BLaER1 (cell line): ENCODE measurements around the gene VIT.
"Not testable (repeated sequence)": the region's sequence is repeated elsewhere in the genome, so short reads cannot be mapped to it uniquely, and the experiment has no call there.

Experiments
- H3K27ac ChIP-seq: shearing (Covaris generic); formaldehyde crosslinking; 2 replicates; pipeline ENCODE4 v1.8.1; 2022
- H3K27me3 ChIP-seq: shearing (Covaris generic); formaldehyde crosslinking; 2 replicates; pipeline ENCODE4 v1.8.1; 2022
- H3K36me3 ChIP-seq: shearing (Covaris generic); formaldehyde crosslinking; 2 replicates; pipeline ENCODE4 v1.8.1; 2022
- H3K4me1 ChIP-seq: shearing (Covaris generic); formaldehyde crosslinking; 2 replicates; pipeline ENCODE4 v1.8.1; 2022
- H3K4me2 ChIP-seq: shearing (Covaris generic); formaldehyde crosslinking; 2 replicates; pipeline ENCODE4 v1.8.1; 2022
- H3K4me3 ChIP-seq: shearing (Covaris generic); formaldehyde crosslinking; 2 replicates; pipeline ENCODE4 v1.8.1; 2022
- H3K9ac ChIP-seq: shearing (Covaris generic); formaldehyde crosslinking; 2 replicates; pipeline ENCODE4 v1.8.1; 2022
- H3K9me3 ChIP-seq: shearing (Covaris generic); formaldehyde crosslinking; 2 replicates; pipeline ENCODE4 v1.8.1; 2022
- H4K20me1 ChIP-seq: shearing (Covaris generic); formaldehyde crosslinking; 2 replicates; pipeline ENCODE4 v1.8.1; 2022
- Cebpa-rat ChIP-seq: shearing (Covaris generic); IDR thresholded peaks from 2 replicates; pipeline ENCODE4 v1.8.1; 2022

VIT gene

DNA sequence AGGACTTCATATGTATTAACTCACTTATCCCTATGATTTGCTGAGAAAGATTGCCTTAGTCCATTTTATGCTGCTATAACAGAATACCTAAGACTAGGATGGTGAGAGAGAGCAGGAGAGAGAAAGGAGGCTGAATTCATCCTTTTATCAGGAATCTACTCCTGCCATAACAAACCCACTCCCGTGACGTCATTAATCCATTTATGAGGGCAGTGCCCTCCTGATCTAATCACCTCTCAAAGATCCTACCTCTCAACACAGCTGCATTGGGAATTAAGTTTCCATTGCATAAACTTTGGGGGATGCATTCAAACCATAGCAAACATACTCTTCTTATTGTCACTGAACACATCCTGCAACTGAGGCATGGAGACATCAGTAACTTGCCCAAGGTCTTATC is 122.0 kb downstream of the VIT start:
- H3K4me1 ChIP-seq, result no peaks in the 10 kb centered on the region
- no peaks in the 10 kb centered on the region for H3K36me3 ChIP-seq
- no peak overlapping the region for H3K9ac ChIP-seq
- no peak overlapping the region for H3K27ac ChIP-seq
- H3K9me3 ChIP-seq, result no peaks in the 10 kb centered on the region
- no peaks in the 10 kb centered on the region for H4K20me1 ChIP-seq
- no peak overlapping the region for H3K4me2 ChIP-seq
- no peaks in the 10 kb centered on the region for H3K27me3 ChIP-seq
- H3K4me3 ChIP-seq, result no peak overlapping the region
- TF ChIP-seq Cebpa-rat, result no peak

DNA sequence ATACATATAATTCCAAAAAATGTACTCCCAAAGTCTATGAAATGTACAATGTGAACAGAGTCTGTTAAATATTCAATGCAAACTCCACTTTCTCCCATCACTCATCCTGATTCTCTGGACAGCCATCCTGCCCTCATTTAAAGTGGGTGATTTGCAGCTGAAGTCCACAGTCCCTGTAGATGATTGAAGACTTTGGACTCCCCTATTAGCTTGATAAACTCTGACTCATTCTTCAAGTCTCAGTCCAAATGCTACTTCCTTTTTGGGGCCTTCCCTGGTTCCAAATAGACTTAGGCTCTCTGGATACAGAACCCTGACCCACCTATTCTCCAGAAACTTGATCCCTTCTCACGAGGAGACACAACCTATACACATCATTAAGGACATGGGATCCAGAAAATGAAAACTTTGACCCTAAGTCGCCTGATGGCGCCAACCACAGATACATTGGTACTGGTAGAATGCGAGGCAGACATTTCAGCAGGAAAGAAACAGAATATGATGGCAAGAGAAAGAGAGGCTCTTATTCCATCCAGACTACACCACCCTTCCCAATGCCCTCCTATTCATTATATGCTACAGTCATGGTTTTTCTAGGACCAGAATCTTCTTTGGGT is 122.7 kb downstream of the VIT start:
- no peaks in the 10 kb centered on the region for H3K9me3 ChIP-seq
- H3K4me1 ChIP-seq, result no peaks in the 10 kb centered on the region
- no peaks in the 10 kb centered on the region for H4K20me1 ChIP-seq
- H3K4me3 ChIP-seq, result no peak overlapping the region
- no peak for TF ChIP-seq Cebpa-rat
- H3K36me3 ChIP-seq, result no peaks in the 10 kb centered on the region
- no peak overlapping the region for H3K9ac ChIP-seq
- no peak overlapping the region for H3K27ac ChIP-seq
- no peak overlapping the region for H3K4me2 ChIP-seq
- no peaks in the 10 kb centered on the region for H3K27me3 ChIP-seq

DNA sequence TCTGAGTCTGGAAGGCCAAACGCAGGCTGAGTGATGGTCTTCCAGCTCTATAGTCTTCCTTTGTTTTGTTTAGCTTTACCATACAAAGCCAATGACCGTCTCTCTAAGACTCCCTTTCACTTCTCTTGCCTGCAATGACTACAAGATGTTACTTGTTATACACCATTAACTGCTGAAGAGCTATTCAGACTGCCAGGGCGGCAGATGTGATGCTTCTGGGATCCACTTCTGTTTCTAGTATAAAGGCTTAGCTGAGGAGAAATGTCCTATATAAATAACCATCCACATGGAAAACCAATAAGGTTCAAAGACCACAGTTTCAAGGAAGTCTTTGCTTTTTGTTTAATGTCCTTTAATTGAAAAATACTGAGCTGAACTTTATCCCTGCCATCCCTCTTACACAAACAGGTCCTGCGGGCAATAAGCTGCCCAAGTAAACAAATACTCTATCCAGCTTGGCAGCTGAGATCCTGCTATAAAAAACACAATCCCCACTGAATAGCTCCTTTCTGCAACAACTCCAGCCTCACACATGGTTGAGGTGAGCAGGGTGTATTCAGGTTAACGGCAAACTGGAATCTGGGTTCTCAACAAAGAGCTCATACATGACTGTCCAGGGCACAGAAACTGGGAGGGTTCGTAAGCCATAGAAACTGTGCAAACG is 124.6 kb downstream of the VIT start:
- Histone ChIP-seq H3K9me3 (no peaks in the 10 kb centered on the region), H3K4me3 (no peak overlapping the region), H3K27ac (no peak overlapping the region), H3K4me1 (no peaks in the 10 kb centered on the region), H3K36me3 (no peaks in the 10 kb centered on the region), H4K20me1 (no peaks in the 10 kb centered on the region), H3K27me3 (no peaks in the 10 kb centered on the region), H3K4me2 (no peak overlapping the region), H3K9ac (no peak overlapping the region)
- TF ChIP-seq Cebpa-rat, result no peak

DNA sequence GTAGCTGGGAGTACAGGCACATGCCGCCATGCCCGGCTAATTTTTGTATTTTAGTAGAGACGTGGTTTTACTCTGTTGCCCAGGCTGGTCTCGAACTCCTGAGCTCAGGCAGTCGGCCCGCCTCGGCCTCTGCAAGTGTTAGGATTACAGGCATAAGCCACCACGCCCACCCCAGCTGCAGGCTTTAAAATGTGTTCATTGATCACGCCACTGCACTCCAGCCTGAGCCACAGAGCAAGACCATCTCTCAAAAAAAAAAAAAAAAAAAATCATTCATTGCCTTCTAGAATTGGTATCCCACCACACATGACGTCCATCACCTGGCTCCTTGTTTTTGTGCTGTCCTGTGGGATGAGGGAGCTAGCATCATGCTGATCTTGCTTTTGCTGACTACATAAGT is 127.4 kb downstream of the VIT start:
- no peaks in the 10 kb centered on the region for H3K27me3 ChIP-seq
- no peak for TF ChIP-seq Cebpa-rat

DNA sequence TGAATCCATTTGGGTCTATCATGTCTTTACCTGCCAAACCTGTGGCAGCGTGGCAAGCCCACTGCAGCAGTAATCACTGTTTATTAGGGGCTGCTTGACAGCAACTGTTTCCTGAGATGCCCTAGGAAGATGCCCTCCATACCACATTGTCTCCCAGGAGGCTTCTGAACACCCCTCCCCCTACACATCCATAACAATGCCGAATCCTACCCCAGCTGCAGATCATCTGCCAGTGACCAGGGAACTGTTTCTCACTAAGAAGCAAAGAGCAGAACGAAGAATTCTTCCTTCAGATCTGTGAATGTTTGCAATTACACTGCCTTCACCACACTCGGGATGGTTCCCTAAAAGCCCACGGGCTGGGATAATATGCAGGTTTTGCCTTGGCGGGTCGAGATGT is 127.8 kb downstream of the VIT start:
- Histone ChIP-seq H3K4me1 (0 out of 2 replicates have a peak, but pooled peaks cover 5% of the 10 kb centered on the region), H3K27me3 (no peaks in the 10 kb centered on the region), H4K20me1 (no peaks in the 10 kb centered on the region), H3K4me3 (no peak overlapping the region), H3K36me3 (no peaks in the 10 kb centered on the region), H3K9ac (no peak overlapping the region), H3K4me2 (no peak overlapping the region; the same call in 1 of the 2 replicates), H3K27ac (no peak overlapping the region), H3K9me3 (no peaks in the 10 kb centered on the region)
- TF ChIP-seq Cebpa-rat, result no peak

More for the DNA sequence above, 127.4 kb downstream of the VIT start:
- H3K4me3 ChIP-seq, result no peak overlapping the region
- H3K9ac ChIP-seq, result no peak overlapping the region
- H4K20me1 ChIP-seq, result no peaks in the 10 kb centered on the region
- no peaks in the 10 kb centered on the region for H3K36me3 ChIP-seq
- no peak overlapping the region; the same call in 1 of the 2 replicates for H3K4me2 ChIP-seq
- H3K4me1 ChIP-seq, result 0 out of 2 replicates have a peak, but pooled peaks cover under 1% of the 10 kb centered on the region
- H3K27ac ChIP-seq, result no peak overlapping the region
- H3K9me3 ChIP-seq, result no peaks in the 10 kb centered on the region

DNA sequence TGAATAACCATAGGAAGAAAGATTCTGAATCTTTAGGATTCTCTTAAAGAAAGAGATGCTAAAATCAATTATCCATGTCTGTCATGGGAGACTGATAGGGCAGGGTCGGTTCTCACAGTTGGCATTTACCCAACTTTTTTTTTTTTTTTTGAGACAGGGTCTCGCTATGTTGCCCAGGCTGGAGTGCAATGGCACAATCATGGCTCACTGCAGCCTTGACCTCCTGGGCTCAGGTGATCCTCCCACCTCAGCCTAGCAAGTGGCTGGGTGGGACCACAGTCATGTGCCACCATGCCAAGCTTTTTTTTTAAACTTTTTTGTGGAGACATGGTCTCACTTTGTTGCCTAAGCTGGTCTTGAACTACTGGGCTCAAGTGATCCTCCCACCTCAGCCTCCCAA is 128.2 kb downstream of the VIT start:
- H3K4me2 ChIP-seq, result not testable (repeated sequence)

DNA sequence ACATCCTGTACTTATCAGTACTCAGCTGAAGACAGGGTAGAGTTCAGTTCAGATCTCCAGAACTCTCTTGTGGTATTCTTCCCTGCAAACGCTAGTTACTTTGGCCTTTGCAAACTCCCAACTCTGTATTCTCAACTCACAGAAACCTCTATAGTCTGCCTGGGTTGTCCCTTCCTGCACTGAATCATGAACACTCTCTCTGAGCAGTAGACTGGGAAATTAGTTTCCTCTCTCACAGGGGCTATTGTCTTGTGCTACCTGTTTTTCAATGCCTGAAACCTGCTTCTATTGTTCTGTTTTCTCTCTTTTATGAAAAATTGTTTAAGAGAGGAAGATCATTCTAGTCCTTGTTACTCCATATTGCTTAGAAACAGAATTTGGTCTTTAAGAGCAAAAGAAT is 134.7 kb downstream of the VIT start:
- Histone ChIP-seq H3K9ac (no peak overlapping the region), H3K27me3 (no peaks in the 10 kb centered on the region), H3K36me3 (no peaks in the 10 kb centered on the region), H3K27ac (no peak overlapping the region), H3K4me2 (no peak overlapping the region), H3K4me1 (0 out of 2 replicates have a peak, but pooled peaks cover 6% of the 10 kb centered on the region), H3K9me3 (0 out of 2 replicates have a peak, but pooled peaks cover 8% of the 10 kb centered on the region), H3K4me3 (no peak overlapping the region), H4K20me1 (no peaks in the 10 kb centered on the region)
- TF ChIP-seq Cebpa-rat, result no peak

More for the DNA sequence above, 128.2 kb downstream of the VIT start:
- not testable (repeated sequence) for H3K27me3 ChIP-seq, H4K20me1 ChIP-seq, H3K4me3 ChIP-seq, H3K36me3 ChIP-seq, H3K4me1 ChIP-seq, H3K9me3 ChIP-seq, H3K9ac ChIP-seq, H3K27ac ChIP-seq

DNA sequence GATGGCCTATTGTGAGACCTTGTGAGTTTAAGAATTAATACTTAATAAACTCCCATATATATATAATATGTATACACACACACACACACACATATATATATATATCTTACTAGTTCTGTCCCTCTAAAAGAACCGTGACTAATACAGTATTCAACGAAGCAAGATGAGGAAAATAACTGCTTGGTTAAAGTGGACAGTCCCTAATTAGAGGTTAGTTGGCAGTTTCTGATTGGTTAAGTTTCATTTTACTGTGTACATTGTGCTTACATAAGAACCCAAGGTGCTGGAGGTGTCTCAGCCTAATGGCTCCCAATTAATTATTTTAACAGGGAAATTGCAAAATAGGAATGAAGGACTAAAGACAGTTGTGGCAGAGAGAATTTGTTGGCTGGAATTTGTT is 137.7 kb downstream of the VIT start:
- Histone ChIP-seq H3K4me3 (no peak overlapping the region), H3K4me1 (0 out of 2 replicates have a peak, but pooled peaks cover 1% of the 10 kb centered on the region), H3K36me3 (no peaks in the 10 kb centered on the region), H3K9ac (no peak overlapping the region), H3K27me3 (no peaks in the 10 kb centered on the region), H3K9me3 (0 out of 2 replicates have a peak, but pooled peaks cover 8% of the 10 kb centered on the region), H3K27ac (no peak overlapping the region), H3K4me2 (no peak overlapping the region), H4K20me1 (no peaks in the 10 kb centered on the region)
- TF ChIP-seq Cebpa-rat, result no peak

DNA sequence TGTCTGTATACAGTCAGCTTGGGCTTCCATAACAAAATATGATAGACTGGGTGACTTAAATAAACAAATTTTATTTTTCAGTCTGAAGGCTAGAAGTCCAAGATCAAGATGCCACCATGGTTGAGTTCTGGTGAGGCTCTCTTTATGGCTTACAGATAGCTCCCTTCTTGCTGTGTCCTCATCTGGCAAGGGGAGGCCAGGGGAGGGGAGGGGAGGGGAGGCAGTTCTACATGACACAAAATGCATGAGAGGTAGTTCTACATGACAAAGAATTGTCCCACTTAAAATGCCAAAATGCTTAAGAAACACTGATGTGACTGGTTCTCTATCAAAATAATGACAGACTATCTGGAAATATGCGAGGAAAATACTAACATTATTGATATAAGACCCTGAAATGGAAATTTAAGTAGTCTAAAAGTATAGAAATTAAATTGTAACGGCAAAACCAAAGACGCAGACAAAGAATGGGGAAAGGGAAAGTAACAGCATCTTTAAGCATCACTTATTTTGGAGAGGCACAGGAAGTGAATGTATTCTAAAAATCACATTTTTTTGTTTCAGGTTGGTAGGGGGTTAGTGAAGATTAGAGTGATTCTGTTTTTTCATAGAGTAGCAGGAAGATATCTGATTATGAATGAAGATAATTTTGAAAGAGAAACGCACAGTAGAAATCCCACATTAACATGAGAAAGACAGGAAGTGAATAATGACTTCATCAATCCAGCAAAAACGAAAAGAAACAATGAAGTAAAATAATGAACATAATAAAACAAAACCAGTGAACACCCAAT is 138.4 kb downstream of the VIT start:
- Histone ChIP-seq H4K20me1 (no peaks in the 10 kb centered on the region), H3K4me3 (no peak overlapping the region), H3K36me3 (no peaks in the 10 kb centered on the region), H3K9me3 (0 out of 2 replicates have a peak, but pooled peaks cover 8% of the 10 kb centered on the region), H3K27me3 (no peaks in the 10 kb centered on the region), H3K4me2 (no peak overlapping the region), H3K4me1 (no peaks in the 10 kb centered on the region), H3K9ac (no peak overlapping the region), H3K27ac (no peak overlapping the region)
- TF ChIP-seq Cebpa-rat, result no peak

DNA sequence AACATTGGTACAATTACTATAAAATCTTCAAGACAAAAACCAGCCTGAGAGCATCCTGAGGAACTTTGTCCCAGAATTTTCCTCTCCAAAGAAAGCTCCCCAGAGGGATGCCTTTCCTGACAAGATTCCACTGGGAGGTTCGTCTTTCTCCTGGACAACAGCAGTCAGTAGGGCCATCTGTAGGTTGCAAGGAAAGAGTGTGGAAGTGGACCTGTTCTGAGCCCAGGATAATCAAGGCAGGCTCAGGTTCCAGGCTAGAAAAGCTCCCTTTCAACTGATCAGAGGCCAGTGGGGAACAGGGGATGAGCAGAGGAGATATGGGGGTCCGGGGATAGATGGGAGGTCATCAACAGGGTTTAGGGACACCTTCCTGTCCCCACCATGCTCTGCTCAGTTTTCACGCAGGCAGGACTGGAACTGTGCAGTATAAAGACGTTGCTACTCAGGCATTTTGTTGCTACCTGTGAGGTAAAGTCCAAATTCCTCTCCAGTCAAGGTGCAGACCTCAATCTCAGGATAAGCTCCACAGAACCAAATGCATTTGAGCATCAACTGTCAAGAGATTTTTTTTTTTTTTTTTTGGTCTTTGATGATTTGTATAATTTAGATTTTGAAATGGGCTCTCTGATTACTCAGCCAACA is 143.6 kb downstream of the VIT start:
- Histone ChIP-seq H3K4me3 (no peak overlapping the region), H4K20me1 (no peaks in the 10 kb centered on the region), H3K9ac (no peak overlapping the region), H3K9me3 (no peaks in the 10 kb centered on the region), H3K27ac (no peak overlapping the region), H3K36me3 (peaks cover 5% of the 10 kb centered on the region; the same call in 1 of the 2 replicates), H3K4me2 (no peak overlapping the region), H3K4me1 (no peaks in the 10 kb centered on the region), H3K27me3 (no peaks in the 10 kb centered on the region)
- no peak for TF ChIP-seq Cebpa-rat
